Measurements from ENCODE around the gene C1QTNF2.
A peak's percentile ranks its signal among the peaks of the same experiment; 100 is the strongest.

Gene C1QTNF2

GRCh38 chr5:160369990-160370712 is at the start of gene C1QTNF2:
C1QTNF2 (minus strand) TSS chr5:160370626; CDS start chr5:160355011, 15,615 bp downstream.
- no peak for DNase-seq

GRCh38 chr5:160420331-160420610 is 49.8 kb upstream of the C1QTNF2 start:
- no peak for DNase-seq

GRCh38 chr5:160419458-160420330 is 49.3 kb upstream of the C1QTNF2 start:
- DNase-seq, result no peak

GRCh38 chr5:160418561-160419457 is 48.4 kb upstream of the C1QTNF2 start, which contains the start of gene SLU7:
SLU7 (minus strand) TSS chr5:160419081; CDS start chr5:160415294, 3,787 bp downstream.
- peak; percentile 79 for DNase-seq

GRCh38 chr5:160399402-160400353 is 29.3 kb upstream of the C1QTNF2 start, which contains the start of gene FAM200C:
FAM200C (minus strand) TSS chr5:160400054; CDS start chr5:160395490, 4,564 bp downstream.
- peak; percentile 82 for DNase-seq

GRCh38 chr5:160398806-160399205 is 28.4 kb upstream of the C1QTNF2 start:
- no peak for DNase-seq

- DNase-seq, result no peak
These were observed 27.1 kb upstream of the C1QTNF2 start for GRCh38 chr5:160397492-160397891.

- no peak for DNase-seq
These were observed 24.7 kb upstream of the C1QTNF2 start for GRCh38 chr5:160395111-160395510.

- no peak for DNase-seq
These were observed 20.6 kb upstream of the C1QTNF2 start for GRCh38 chr5:160390787-160391696.

- no peak for DNase-seq
These were observed 17.0 kb upstream of the C1QTNF2 start for GRCh38 chr5:160387445-160387844.

GRCh38 chr5:160385496-160385895 is 15.1 kb upstream of the C1QTNF2 start:
- no peak for DNase-seq

GRCh38 chr5:160384681-160385080 is 14.3 kb upstream of the C1QTNF2 start:
- DNase-seq, result no peak

- DNase-seq, result no peak
These were observed 11.9 kb upstream of the C1QTNF2 start for GRCh38 chr5:160382346-160382745.

GRCh38 chr5:160380041-160380440 is 9.6 kb upstream of the C1QTNF2 start:
- DNase-seq, result no peak

GRCh38 chr5:160379511-160379910 is 9.1 kb upstream of the C1QTNF2 start:
- DNase-seq, result no peak

GRCh38 chr5:160378330-160378729 is 7.9 kb upstream of the C1QTNF2 start:
- no peak for DNase-seq

- DNase-seq, result no peak
These were observed 7.2 kb upstream of the C1QTNF2 start for GRCh38 chr5:160377651-160378050.

- DNase-seq, result no peak
These were observed 6.0 kb upstream of the C1QTNF2 start for GRCh38 chr5:160376416-160376815.

GRCh38 chr5:160375701-160376100 is 5.3 kb upstream of the C1QTNF2 start:
- DNase-seq, result no peak

- no peak for DNase-seq
These were observed 4.7 kb upstream of the C1QTNF2 start for GRCh38 chr5:160375166-160375565.

GRCh38 chr5:160371294-160371693 is 868 bp upstream of the C1QTNF2 start:
- no peak for DNase-seq

Data from NCI-H510A treated with DMSO at 0.1 percent for 48 hours (cell line).